HepG2 (cell line): ENCODE data around the gene CFD. TPM values are rescaled to one million over a fixed set of nuclear protein-coding genes. Genes with fewer than 3 reads are reported as not detected.

Source experiments
- ATAC-seq: fragments of 200-7000 bp; cut with Tn5 transposase; 3 replicates; pipeline ENCODE4 v1.9.1; 2020; ENCODE audit warnings: mild to moderate bottlenecking, moderate library complexity
- BruUV-seq: library from RNA; stranded (reverse); fragments of 400-500 nt; replicated peaks from 2 replicates; lab custom pipeline; 2021; lab: Mats Ljungman, UMichigan
- CTCF ChIA-PET: fragments of 300-600 bp; formaldehyde crosslinking; extraction: SDS; loops from one replicate; lab custom pipeline; 2021; ENCODE audit warnings: low total read pairs, inconsistent platforms, low intra/inter-chr PET ratio; lab: Yijun Ruan, JAX
- POLR2A ChIA-PET: fragments of 350-600 bp; sonication (Branson Sonifier 250); formaldehyde crosslinking; loops from one replicate; lab custom pipeline; 2020; ENCODE audit warnings: antibody characterized with exemption, inconsistent platforms; lab: Yijun Ruan, JAX
- DNase-seq: peaks from one replicate; pipeline ENCODE4 v3.0.0-alpha.2; 2015; ENCODE audit warnings: low spot score
- FAIRE-seq: peaks from 3 replicates; lab custom pipeline; 2011; peaks lifted over from hg19 to GRCh38; lab: Jason Lieb, UNC
- H2AFZ ChIP-seq: one replicate; pipeline ENCODE4 v1.6.1; 2011; ENCODE audit warnings: low read length, inconsistent platforms
- H3K27ac ChIP-seq: fragments of 300-600 bp; 3 replicates; pipeline ENCODE4 v1.8.0; 2011; ENCODE audit warnings: mixed run types, mild to moderate bottlenecking, mixed read lengths, low read length, inconsistent platforms; ENCODE audit not compliant: insufficient read depth; ENCODE audit errors: extremely low read length
- H3K27me3 ChIP-seq, 2 experiments: fragments of 200-600 bp in 1 of 2; 2 replicates in 1 of 2; 3 replicates in 1 of 2; pipeline versions ENCODE4 v1.6.0 to v1.8.0; 2011; ENCODE audit warnings: low read length in 2 of 2, mild to moderate bottlenecking in 2 of 2, moderate library complexity in 2 of 2, inconsistent platforms in 1 of 2; ENCODE audit not compliant: insufficient read depth in 2 of 2, control insufficient read depth in 1 of 2
- H3K36me3 ChIP-seq, 2 experiments: fragments of 200-600 bp in 1 of 2; replicated peaks in 1 of 2; 2 replicates in 1 of 2; 3 replicates in 1 of 2; pipeline versions ENCODE4 v1.5.1 to v1.8.0; 2011; ENCODE audit warnings: low read length in 2 of 2, inconsistent platforms in 1 of 2; ENCODE audit not compliant: insufficient read depth in 2 of 2, control insufficient read depth in 1 of 2
- H3K4me1 ChIP-seq: 2 replicates; pipeline ENCODE4 v1.5.1; 2012; ENCODE audit warnings: low read length, inconsistent platforms; ENCODE audit not compliant: insufficient read depth
- H3K4me2 ChIP-seq: 2 replicates; pipeline ENCODE4 v1.6.0; 2011; ENCODE audit warnings: low read depth, low read length, inconsistent platforms
- H3K4me3 ChIP-seq, 3 experiments: fragments of 200-600 bp in 1 of 3; sonication (generic), shearing (Covaris generic) in 1 of 3; replicated peaks in 1 of 3; 2 replicates each; pipeline ENCODE4 v1.5.1; 2011 to 2016; ENCODE audit warnings: low read length in 3 of 3, inconsistent platforms in 2 of 3, low read depth in 2 of 3, mild to moderate bottlenecking in 2 of 3, control low read depth in 1 of 3, mixed read lengths in 1 of 3; ENCODE audit not compliant: insufficient read depth in 1 of 3
- H3K79me2 ChIP-seq: one replicate; pipeline ENCODE4 v1.6.1; 2011; ENCODE audit warnings: low read length, inconsistent platforms; ENCODE audit not compliant: insufficient read depth
- H3K9ac ChIP-seq: 2 replicates; pipeline ENCODE4 v1.6.0; 2011; ENCODE audit warnings: mild to moderate bottlenecking, low read depth, low read length, inconsistent platforms; ENCODE audit not compliant: insufficient read depth
- H3K9me3 ChIP-seq: 2 replicates; pipeline ENCODE4 v1.5.1; 2012; ENCODE audit warnings: mild to moderate bottlenecking, low read length
- H4K20me1 ChIP-seq: 2 replicates; pipeline ENCODE4 v1.6.0; 2011; ENCODE audit warnings: inconsistent platforms, mild to moderate bottlenecking, low read length, moderate library complexity; ENCODE audit not compliant: insufficient read depth
- AGO2 ChIP-seq: fragments of 200-400 bp; formaldehyde crosslinking; optimal IDR thresholded peaks from 2 replicates; pipeline ENCODE3; 2017; ENCODE audit warnings: mild to moderate bottlenecking, low read depth, low read length, moderate library complexity
- HDAC2 ChIP-seq: sonication (generic); formaldehyde crosslinking; IDR thresholded peaks from 2 replicates; pipeline ENCODE4 v1.4.0; 2020; ENCODE audit warnings: missing genetic modification reagents
- HOXA3 ChIP-seq: sonication (generic); formaldehyde crosslinking; IDR thresholded peaks from 2 replicates; pipeline ENCODE4 v1.5.0; 2020; ENCODE audit warnings: missing genetic modification reagents
- KAT8 ChIP-seq: IDR thresholded peaks from 2 replicates; pipeline ENCODE4 v1.6.1; 2016; ENCODE audit warnings: missing genetic modification reagents, missing compliant biosample characterization
- POLR2A ChIP-seq, 2 experiments: IDR thresholded peaks; 2 replicates each; pipeline ENCODE4 v1.6.1; 2011; ENCODE audit warnings: low read depth in 2 of 2, low read length in 2 of 2, mild to moderate bottlenecking in 1 of 2, moderate library complexity in 1 of 2; ENCODE audit not compliant: insufficient read depth in 1 of 2
- SP4 ChIP-seq: sonication (generic); formaldehyde crosslinking; IDR thresholded peaks from 2 replicates; pipeline ENCODE4 v1.8.1; 2023; ENCODE audit warnings: mild to moderate bottlenecking, missing genetic modification reagents
- SP5 ChIP-seq: IDR thresholded peaks from 2 replicates; pipeline ENCODE4 v1.6.1; 2016; ENCODE audit warnings: low read depth, borderline replicate concordance
- SRSF1 ChIP-seq: fragments of 200-400 bp; formaldehyde crosslinking; optimal IDR thresholded peaks from 2 replicates; pipeline ENCODE3; 2017; ENCODE audit warnings: mild to moderate bottlenecking, low read depth, low read length, moderate library complexity
- ZBTB38 ChIP-seq: sonication (generic); formaldehyde crosslinking; IDR thresholded peaks from 2 replicates; pipeline ENCODE4 v1.5.1; 2020; ENCODE audit warnings: mild to moderate bottlenecking, missing genetic modification reagents
- ZNF446 ChIP-seq: sonication (generic); formaldehyde crosslinking; IDR thresholded peaks from 2 replicates; pipeline ENCODE4 v1.5.0; 2020; ENCODE audit warnings: mild to moderate bottlenecking, missing genetic modification reagents
- WGBS: methylation state at CpG from one replicate; pipeline ENCODE4 v1.1.6; 2017; ENCODE audit warnings: low lambda C conversion rate; 5-methylcytosine and 5-hydroxymethylcytosine counted together
- in situ Hi-C: cut with HindIII; loops from 2 replicates; pipeline ENCODE4 v1.10.0; 2017; ENCODE audit warnings: low pct_unique_long_range_greater_than_20kb; ENCODE audit not compliant: extremely low pct_ligation_motif_present
- intact Hi-C: fragments of 100-400 bp; cut with micrococcal nuclease; formaldehyde crosslinking; loops from one replicate; pipeline ENCODE4 v1.10.0; 2022; ENCODE audit not compliant: unreplicated experiment
- polyA plus RNA-seq, 8 experiments: library from polyadenylated mRNA; depleted of rRNA in 3 of 8; stranded (reverse) in 7 of 8; unstranded in 1 of 8; fragments of >200 nt; fragmentation: Illumina TruSeq in 4 of 8; extraction: Trizol in 4 of 8; gene quantifications; 2 replicates each; pipeline versions ENCODE4 v1.2.1 to v1.2.3, GENCODE V29; 2011 to 2016; ENCODE audit warnings: low read depth in 4 of 8, missing spikeins in 1 of 8, mixed read lengths in 1 of 8; ENCODE audit not compliant: insufficient read depth in 1 of 8
- total RNA-seq, 5 experiments: library from RNA; depleted of rRNA; stranded (reverse); fragments of >200 nt; fragmentation: Illumina TruSeq; extraction: Trizol; gene quantifications; 2 replicates each; pipeline ENCODE4 v1.2.3, GENCODE V29; 2016; ENCODE audit warnings: low read depth in 1 of 5
- TF ChIP-seq, protein P1 (sequence below): sonication (generic); formaldehyde crosslinking; IDR thresholded peaks from 2 replicates; pipeline ENCODE4 v1.5.1; 2020; ENCODE audit warnings: missing genetic modification reagents, mild to moderate bottlenecking, borderline replicate concordance

CFD gene
- total and polyA plus RNA-seq, 2 of the 13 experiments (the other 11 are each of a cell fraction or from before 2014, with no cell fraction given) = 2.3 to 4.6 TPM

DNA sequence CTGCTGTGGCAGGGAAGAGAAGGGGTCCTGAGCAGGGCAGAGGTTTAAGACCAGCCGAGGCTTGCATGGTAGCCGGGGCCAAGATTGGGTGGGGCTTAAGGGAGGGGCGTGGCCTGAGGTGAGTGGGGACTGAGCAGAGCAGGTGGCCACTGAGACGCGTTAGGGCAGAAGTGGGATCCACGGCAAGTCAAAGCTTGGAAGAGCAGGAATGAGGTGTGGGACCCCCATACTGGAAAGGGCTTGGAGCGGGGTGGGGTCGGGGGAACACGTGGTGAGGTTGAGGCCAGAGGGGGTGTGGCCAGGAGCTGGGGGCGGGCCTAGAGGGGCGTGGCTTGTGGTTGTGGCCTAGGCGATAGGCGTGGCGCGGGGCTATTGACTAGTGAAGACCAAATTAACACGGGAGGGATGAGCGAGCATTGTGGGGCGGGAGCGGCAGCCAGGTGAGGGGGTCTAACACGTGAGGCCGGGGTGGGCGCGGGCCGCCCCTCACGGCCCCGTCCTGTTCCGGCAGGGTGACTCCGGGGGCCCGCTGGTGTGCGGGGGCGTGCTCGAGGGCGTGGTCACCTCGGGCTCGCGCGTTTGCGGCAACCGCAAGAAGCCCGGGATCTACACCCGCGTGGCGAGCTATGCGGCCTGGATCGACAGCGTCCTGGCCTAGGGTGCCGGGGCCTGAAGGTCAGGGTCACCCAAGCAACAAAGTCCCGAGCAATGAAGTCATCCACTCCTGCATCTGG, 3.3 kb downstream of the CFD start:
- Histone ChIP-seq H3K4me3 (no peak overlapping the region), H4K20me1 (no peaks in the 10 kb centered on the region), H3K79me2 (no peaks in the 10 kb centered on the region), H3K36me3 (0 out of 5 replicates have a peak, but pooled peaks cover 0 to 3% of the 10 kb centered on the region in 2 experiments), H3K9me3 (no peaks in the 10 kb centered on the region), H2AFZ (no peak overlapping the region), H3K9ac (no peak overlapping the region), H3K4me2 (no peak overlapping the region), H3K4me1 (peaks cover 19% of the 10 kb centered on the region), H3K27ac (no peak overlapping the region), H3K27me3 (no peaks in the 10 kb centered on the region)
- 88% methylated on average over 36 of the region's 48 CpGs for WGBS
- in situ Hi-C loops (loop anchor here (5.0 to 10.0 kb wide), 2 partner anchors 55 to 122 kb away; partner anchors contain the start of genes KISS1R and WDR18), intact Hi-C loops (loop anchor here (2.0 kb wide), 1 partner anchor 54 kb away; the partner anchor contains the start of gene KISS1R)
- CTCF ChIA-PET = no interaction called here
- BruUV-seq = no TSS peak
- ATAC-seq (peak; percentile 10; the same call in 1 of the 3 replicates), DNase-seq (no peak), FAIRE-seq (no peak)
- POLR2A ChIA-PET = interaction anchor here (1.0 kb wide), 1 partner anchor 39 kb away, joined by 3 read pairs; no protein-coding TSS in a partner anchor
- no peak for TF ChIP-seq KAT8
- TF ChIP-seq ZBTB38 (CRISPR knock-in tag) = 0 out of 2 replicates have a peak, but pooled peaks have one; percentile 46
- peak; percentile 37; the same call in 1 of the 2 replicates for TF ChIP-seq HOXA3
- peak; percentile 59 for TF ChIP-seq AGO2
- TF ChIP-seq SP4 (CRISPR knock-in tag) = 0 out of 2 replicates have a peak, but pooled peaks have one; percentile 59
- no peak for TF ChIP-seq SRSF1
- TF ChIP-seq POLR2A (IDR thresholded peaks at IDR 0.05; ENCODE audit: insufficient read depth in 1 of 2, low read depth in 2 of 2, low read length in 2 of 2) = no peak
- no peak for TF ChIP-seq HDAC2

DNA sequence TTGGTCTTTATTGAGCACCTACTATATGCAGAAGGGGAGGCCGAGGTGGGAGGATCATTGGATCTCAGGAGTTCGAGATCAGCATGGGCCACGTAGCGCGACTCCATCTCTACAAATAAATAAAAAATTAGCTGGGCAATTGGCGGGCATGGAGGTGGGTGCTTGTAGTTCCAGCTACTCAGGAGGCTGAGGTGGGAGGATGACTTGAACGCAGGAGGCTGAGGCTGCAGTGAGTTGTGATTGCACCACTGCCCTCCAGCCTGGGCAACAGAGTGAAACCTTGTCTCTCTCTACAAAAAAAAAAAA, 3.8 kb downstream of the CFD start:
- WGBS = 97% methylated on average over 7 of the region's 7 CpGs
- H3K79me2 ChIP-seq = no peaks in the 10 kb centered on the region
- no peak overlapping the region for H3K4me3 ChIP-seq
- intact Hi-C loops = loop anchor here (2.0 kb wide), 1 partner anchor 54 kb away; the partner anchor contains the start of gene KISS1R
- H3K27ac ChIP-seq = no peak overlapping the region
- H3K9me3 ChIP-seq = no peaks in the 10 kb centered on the region
- no peaks in the 10 kb centered on the region for H3K27me3 ChIP-seq
- in situ Hi-C loops = loop anchor here (5.0 to 10.0 kb wide), 2 partner anchors 54 to 122 kb away; partner anchors contain the start of genes KISS1R and WDR18
- no peaks in the 10 kb centered on the region for H4K20me1 ChIP-seq
- FAIRE-seq = no peak
- no peak overlapping the region for H3K9ac ChIP-seq
- H3K4me2 ChIP-seq = no peak overlapping the region
- H3K4me1 ChIP-seq = peaks cover 19% of the 10 kb centered on the region
- ChIA-PET POLR2A (interaction anchor here (1.0 kb wide), 1 partner anchor 39 kb away, joined by 3 read pairs; no protein-coding TSS in a partner anchor), CTCF (interaction anchor here (1.1 kb wide), 1 partner anchor 54 kb away, joined by 3 read pairs; the partner anchor contains the start of gene KISS1R)
- H2AFZ ChIP-seq = no peak overlapping the region
- H3K36me3 ChIP-seq = peaks cover 2 to 8% of the 10 kb centered on the region in 2 experiments; a peak in 2 of 5 replicates
- no peak for ATAC-seq
- no TSS peak for BruUV-seq
- DNase-seq = no peak
- TF ChIP-seq, protein P1, sequence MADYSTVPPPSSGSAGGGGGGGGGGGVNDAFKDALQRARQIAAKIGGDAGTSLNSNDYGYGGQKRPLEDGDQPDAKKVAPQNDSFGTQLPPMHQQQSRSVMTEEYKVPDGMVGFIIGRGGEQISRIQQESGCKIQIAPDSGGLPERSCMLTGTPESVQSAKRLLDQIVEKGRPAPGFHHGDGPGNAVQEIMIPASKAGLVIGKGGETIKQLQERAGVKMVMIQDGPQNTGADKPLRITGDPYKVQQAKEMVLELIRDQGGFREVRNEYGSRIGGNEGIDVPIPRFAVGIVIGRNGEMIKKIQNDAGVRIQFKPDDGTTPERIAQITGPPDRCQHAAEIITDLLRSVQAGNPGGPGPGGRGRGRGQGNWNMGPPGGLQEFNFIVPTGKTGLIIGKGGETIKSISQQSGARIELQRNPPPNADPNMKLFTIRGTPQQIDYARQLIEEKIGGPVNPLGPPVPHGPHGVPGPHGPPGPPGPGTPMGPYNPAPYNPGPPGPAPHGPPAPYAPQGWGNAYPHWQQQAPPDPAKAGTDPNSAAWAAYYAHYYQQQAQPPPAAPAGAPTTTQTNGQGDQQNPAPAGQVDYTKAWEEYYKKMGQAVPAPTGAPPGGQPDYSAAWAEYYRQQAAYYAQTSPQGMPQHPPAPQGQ (CRISPR knock-in tag) = no peak
- TF ChIP-seq ZNF446 (CRISPR knock-in tag) (no peak), SP5 (no peak)
